ENCODE results near the gene TRAM2. TPM values are rescaled to one million over a fixed set of nuclear protein-coding genes. Genes with fewer than 3 reads are reported as not detected.

Gene TRAM2
- total and polyA plus RNA-seq, 10 of the 15 experiments (the other 5 are each of a cell fraction or from before 2014, with no cell fraction given): 2.5 to 15.0 (median 11.0) TPM

DNA sequence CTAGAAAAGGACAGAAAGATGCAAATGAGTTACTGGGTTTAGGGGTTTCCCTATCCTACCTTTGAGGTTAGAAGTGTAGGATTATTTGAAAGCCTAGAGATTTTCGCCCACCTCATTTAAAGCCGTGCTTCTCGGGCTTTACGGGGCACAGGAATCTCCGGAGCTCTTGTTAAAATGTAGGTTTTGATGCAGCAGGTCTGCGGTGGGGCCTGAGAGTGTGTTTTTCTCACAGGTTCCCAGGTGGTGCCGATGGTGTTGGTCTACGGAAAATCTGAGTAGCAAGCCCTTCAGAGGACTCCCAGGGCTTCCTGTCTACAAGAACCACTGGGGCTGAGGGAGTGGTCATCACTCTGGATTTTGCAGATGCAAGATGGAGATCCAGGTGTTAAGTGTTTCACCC is 47.5 kb downstream of the TRAM2 start:
- ATAC-seq (no peak), FAIRE-seq (no peak), DNase-seq (ENCODE audit: low read depth, low spot score) (no peak)
- H3K9me3 ChIP-seq (replicated peaks; ENCODE audit: control insufficient read depth, insufficient read depth, low read length): no peaks in the 10 kb centered on the region
- intact Hi-C loops (cut with micrococcal nuclease; ENCODE audit: unreplicated experiment) (no loop called here), in situ Hi-C loops (cut with MboI) (no loop called here)
- H2AFZ ChIP-seq (ENCODE audit: control insufficient read depth, low read depth, low read length): no peak overlapping the region
- H3K4me1 ChIP-seq (ENCODE audit: control insufficient read depth, insufficient read depth, low read length): peaks cover 14% of the 10 kb centered on the region
- POLR2A ChIA-PET: interaction anchor here (1.2 kb wide), 1 partner anchor 38 kb away, joined by 4 read pairs; no protein-coding TSS in a partner anchor
- H3K27ac ChIP-seq (ENCODE audit: control insufficient read depth, insufficient read depth): peak overlapping the region; percentile 0; the same call in 1 of the 2 replicates
- whole genome bisulfite sequencing (ENCODE audit: insufficient coverage, insufficient replicate concordance, low lambda C conversion rate, missing lambda C conversion rate): 78% methylated on average over 8 of the region's 8 CpGs
- H4K20me1 ChIP-seq (ENCODE audit: control insufficient read depth, insufficient read depth): no peaks in the 10 kb centered on the region; the same call in 1 of the 2 replicates
- SMC1A ChIA-PET (ENCODE audit: uncharacterized antibody, unreplicated experiment): interaction anchor here (0.5 to 1.4 kb wide), 2 partner anchors 10 to 45 kb away, joined by 3 to 5 read pairs; no protein-coding TSS in a partner anchor
- H3K4me3 ChIP-seq: no peak overlapping the region
- RAD21 ChIA-PET (ENCODE audit: unreplicated experiment): interaction anchor here (0.7 kb wide), 1 partner anchor 800 kb away, joined by 3 read pairs; no protein-coding TSS in a partner anchor
- no peak overlapping the region for H3K9ac ChIP-seq (ENCODE audit: control insufficient read depth, insufficient read depth, low read length)
- BruUV-seq (replicated peaks): no TSS peak
- no peaks in the 10 kb centered on the region for H3K79me2 ChIP-seq (ENCODE audit: control insufficient read depth, insufficient read depth, low read length)
- no peaks in the 10 kb centered on the region for H3K27me3 ChIP-seq (replicated peaks in 1 of 2; ENCODE audit: control insufficient read depth in 2 of 2, insufficient read depth in 2 of 2, low read length in 1 of 2)
- CTCF ChIA-PET: no interaction called here
- H3K36me3 ChIP-seq (ENCODE audit: control insufficient read depth in 2 of 2, insufficient read depth in 2 of 2, low read length in 1 of 2): peaks cover 0 to 5% of the 10 kb centered on the region in 2 experiments; a peak in 1 of 4 replicates
- H3K4me2 ChIP-seq (ENCODE audit: control insufficient read depth, insufficient read depth): peak overlapping the region; percentile 67
- TF ChIP-seq RB1 (IDR thresholded peaks at IDR 0.05; ENCODE audit: borderline replicate concordance) (no peak), FOXK2 (IDR thresholded peaks at IDR 0.05) (no peak), RUNX3 (IDR thresholded peaks at IDR 0.05; ENCODE audit: low read length) (peak; percentile 67), MEF2A (IDR thresholded peaks at IDR 0.05; ENCODE audit: insufficient read depth, low read depth, low read length) (0 out of 2 replicates have a peak, but pooled peaks have one; percentile 13), CBFB (IDR thresholded peaks at IDR 0.05; ENCODE audit: low read depth) (no peak), BRCA1 (IDR thresholded peaks at IDR 0.05; ENCODE audit: low read depth, low read length) (no peak), SMC3 (IDR thresholded peaks at IDR 0.05; ENCODE audit: borderline replicate concordance, low read length) (no peak), USF2 (IDR thresholded peaks at IDR 0.05; ENCODE audit: borderline replicate concordance, low read depth, low read length) (no peak), CREM (IDR thresholded peaks at IDR 0.05; ENCODE audit: low read depth) (no peak), STAT3 (IDR thresholded peaks at IDR 0.05; ENCODE audit: low read depth, low read length) (no peak), SRF (IDR thresholded peaks at IDR 0.05; ENCODE audit: low read depth in 2 of 2, low read length in 2 of 2) (no peak), SP1 (IDR thresholded peaks at IDR 0.05; ENCODE audit: low read depth, low read length) (no peak), ATF2 (IDR thresholded peaks at IDR 0.05; ENCODE audit: low read length) (peak; percentile 40; the same call in 1 of the 2 replicates), MYC (IDR thresholded peaks at IDR 0.05; ENCODE audit: insufficient read depth, insufficient read length, insufficient replicate concordance, low read length, severe bottlenecking) (no peak), EP300 (IDR thresholded peaks at IDR 0.05; ENCODE audit: borderline replicate concordance in 1 of 2, control insufficient read depth in 1 of 2, low read depth in 2 of 2, low read length in 2 of 2) (no peak), FOXM1 (IDR thresholded peaks at IDR 0.05; ENCODE audit: low read depth, low read length) (no peak), ZBED1 (IDR thresholded peaks at IDR 0.05; ENCODE audit: borderline replicate concordance) (no peak)
- TF ChIP-seq, protein P1, sequence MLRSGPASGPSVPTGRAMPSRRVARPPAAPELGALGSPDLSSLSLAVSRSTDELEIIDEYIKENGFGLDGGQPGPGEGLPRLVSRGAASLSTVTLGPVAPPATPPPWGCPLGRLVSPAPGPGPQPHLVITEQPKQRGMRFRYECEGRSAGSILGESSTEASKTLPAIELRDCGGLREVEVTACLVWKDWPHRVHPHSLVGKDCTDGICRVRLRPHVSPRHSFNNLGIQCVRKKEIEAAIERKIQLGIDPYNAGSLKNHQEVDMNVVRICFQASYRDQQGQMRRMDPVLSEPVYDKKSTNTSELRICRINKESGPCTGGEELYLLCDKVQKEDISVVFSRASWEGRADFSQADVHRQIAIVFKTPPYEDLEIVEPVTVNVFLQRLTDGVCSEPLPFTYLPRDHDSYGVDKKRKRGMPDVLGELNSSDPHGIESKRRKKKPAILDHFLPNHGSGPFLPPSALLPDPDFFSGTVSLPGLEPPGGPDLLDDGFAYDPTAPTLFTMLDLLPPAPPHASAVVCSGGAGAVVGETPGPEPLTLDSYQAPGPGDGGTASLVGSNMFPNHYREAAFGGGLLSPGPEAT (IDR thresholded peaks at IDR 0.05; ENCODE audit: low read depth): no peak
- TF ChIP-seq, protein P2, sequence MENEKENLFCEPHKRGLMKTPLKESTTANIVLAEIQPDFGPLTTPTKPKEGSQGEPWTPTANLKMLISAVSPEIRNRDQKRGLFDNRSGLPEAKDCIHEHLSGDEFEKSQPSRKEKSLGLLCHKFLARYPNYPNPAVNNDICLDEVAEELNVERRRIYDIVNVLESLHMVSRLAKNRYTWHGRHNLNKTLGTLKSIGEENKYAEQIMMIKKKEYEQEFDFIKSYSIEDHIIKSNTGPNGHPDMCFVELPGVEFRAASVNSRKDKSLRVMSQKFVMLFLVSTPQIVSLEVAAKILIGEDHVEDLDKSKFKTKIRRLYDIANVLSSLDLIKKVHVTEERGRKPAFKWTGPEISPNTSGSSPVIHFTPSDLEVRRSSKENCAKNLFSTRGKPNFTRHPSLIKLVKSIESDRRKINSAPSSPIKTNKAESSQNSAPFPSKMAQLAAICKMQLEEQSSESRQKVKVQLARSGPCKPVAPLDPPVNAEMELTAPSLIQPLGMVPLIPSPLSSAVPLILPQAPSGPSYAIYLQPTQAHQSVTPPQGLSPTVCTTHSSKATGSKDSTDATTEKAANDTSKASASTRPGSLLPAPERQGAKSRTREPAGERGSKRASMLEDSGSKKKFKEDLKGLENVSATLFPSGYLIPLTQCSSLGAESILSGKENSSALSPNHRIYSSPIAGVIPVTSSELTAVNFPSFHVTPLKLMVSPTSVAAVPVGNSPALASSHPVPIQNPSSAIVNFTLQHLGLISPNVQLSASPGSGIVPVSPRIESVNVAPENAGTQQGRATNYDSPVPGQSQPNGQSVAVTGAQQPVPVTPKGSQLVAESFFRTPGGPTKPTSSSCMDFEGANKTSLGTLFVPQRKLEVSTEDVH (IDR thresholded peaks at IDR 0.05; ENCODE audit: low read depth, partially characterized antibody): no peak
